Heart left ventricle (tissue), 16 donors: ENCODE results near the gene FOXC1. TPM values are rescaled to one million over a fixed set of nuclear protein-coding genes. Genes with fewer than 3 reads are reported as not detected.

Experiments
- ATAC-seq, 4 donors: fragments of 200-7000 bp; cut with Tn5 transposase; one replicate each; pipeline ENCODE4 v1.9.1; 2020 to 2022; ENCODE audit warnings: moderate library complexity in 4 of 4, mild to moderate bottlenecking in 3 of 4, moderate number of reproducible peaks in 1 of 4
- DNase-seq, 5 donors: peaks; one replicate each; pipeline ENCODE4 v3.0.0-alpha.2; 2020
- H3K27ac ChIP-seq, 12 donors: fragments of 200-600 bp; sonication (generic) in 4 of 12; one replicate each; pipeline versions ENCODE4 v1.5.0 to v1.8.0; 2016 to 2022; ENCODE audit warnings: mild to moderate bottlenecking in 2 of 12
- H3K27me3 ChIP-seq, 9 donors: fragments of 200-600 bp; sonication (generic) in 2 of 9; one replicate each; pipeline versions ENCODE4 v1.5.1 to v1.8.0; 2016 to 2022; ENCODE audit warnings: mild to moderate bottlenecking in 3 of 9
- H3K36me3 ChIP-seq, 9 donors: fragments of 200-600 bp; sonication (generic) in 2 of 9; one replicate each; pipeline versions ENCODE4 v1.5.0 to v1.8.0; 2018 to 2022; ENCODE audit warnings: mild to moderate bottlenecking in 2 of 9
- H3K4me1 ChIP-seq, 12 donors: fragments of 200-600 bp; sonication (generic) in 4 of 12; one replicate each; pipeline versions ENCODE4 v1.5.0 to v1.8.0; 2016 to 2022; ENCODE audit warnings: mild to moderate bottlenecking in 3 of 12
- H3K4me3 ChIP-seq, 12 donors: fragments of 200-600 bp; sonication (generic) in 4 of 12; one replicate each; pipeline versions ENCODE4 v1.5.0 to v1.8.0; 2017 to 2022; ENCODE audit warnings: mild to moderate bottlenecking in 9 of 12, moderate library complexity in 4 of 12
- H3K9me3 ChIP-seq, 12 donors: fragments of 200-600 bp; sonication (generic) in 4 of 12; one replicate each; pipeline versions ENCODE4 v1.5.0 to v1.8.0; 2016 to 2022; ENCODE audit warnings: mild to moderate bottlenecking in 1 of 12
- CTCF ChIP-seq, 12 donors: fragments of 200-600 bp; sonication (generic) in 4 of 12; IDR thresholded peaks; one replicate each; pipeline versions ENCODE4 v1.5.0 to v1.8.0; 2018 to 2022; ENCODE audit warnings: antibody characterized with exemption in 12 of 12, mild to moderate bottlenecking in 5 of 12
- POLR2A ChIP-seq, 2 donors: fragments of 450-650 bp; IDR thresholded peaks; one replicate each; pipeline ENCODE4 v1.6.1; 2017; ENCODE audit warnings: antibody characterized with exemption in 2 of 2, mild to moderate bottlenecking in 2 of 2, moderate library complexity in 2 of 2
- WGBS, 4 donors: extraction: QIAGEN DNeasy Blood & Tissue Kit in 2 of 4; methylation state at CpG; one replicate each; pipeline versions ENCODE4 v1.1.5 to v1.1.7; 2013 to 2018; 5-methylcytosine and 5-hydroxymethylcytosine counted together
- intact Hi-C, 10 donors: fragments of 100-400 bp; cut with DNase I; formaldehyde crosslinking; loops; one replicate each; pipeline versions ENCODE4 v1.11.1 to v1.14.2; 2022
- polyA plus RNA-seq, 2 donors: library from polyadenylated mRNA; stranded (reverse); fragments of 200-250 nt; gene quantifications; one replicate each; pipeline ENCODE4 v1.2.3, GENCODE V29; 2013
- total RNA-seq, 9 donors: library from RNA; depleted of rRNA in 2 of 9; stranded (reverse); fragments of >200 nt in 2 of 9; fragmentation: NEBNext Ultra II Directional in 3 of 9; extraction: Animal tissue kit (Norgen Biotek cat#: 25700) in 3 of 9; gene quantifications; one replicate each; pipeline versions ENCODE4 v1.1.0 to v1.2.4, GENCODE V29; 2016 to 2023
- donor health status: ischemic (EF 13 %, LVEDD 7.1; RV severe dilation, severe dysfunction).
- donor health status: healthy with polysubstance abuse.
- donor health status: DM: no; HTN: yes; CAD: no.
- donor health status: DM: no; HTN: no; CAD: no.
- donor health status: ischemic (EF 25% LVEDD 6.9; RV normal size, moderate dysfunction).
- donor health status: ischemic (EF 25% LVEDD 5.7; RV mildly dilated, moderate dysfunction).
- donor health status: healthy.
- donor health status: DM: yes; HTN: yes; CAD: no.
- donor health status: ischemic (EF 35%, LVEDD 5.7; RV mildly dilated, moderate dysfunction).
- donor health status: nonischemic (EF 11% LVEDD 7.7; RV severe dilation, severe dysfunction).
- donor health status: DM: yes; HTN: yes; CAD: no.
- donor health status: PGD.
- donor health status: ischemic (EF 29% LVEDD 5.4; RV normal size, mild dysfunction).
- donor health status: nonischemic (EF 23%, LVEDD 6.1; RV moderate dilation, normal function).

Gene FOXC1
- total and polyA plus RNA-seq, 11 donors = 1.8 to 6.3 (median 3.3) TPM

GRCh38 chr6:1576711-1577110, 33.0 kb upstream of the FOXC1 start:
- peaks cover 0 to 7% (median 0%) of the 10 kb centered on the region in 12 donors for H3K9me3 ChIP-seq
- no peak for ATAC-seq
- H3K27me3 ChIP-seq = no peaks in the 10 kb centered on the region
- no peak overlapping the region for H3K4me3 ChIP-seq
- intact Hi-C loops = no loop called here
- H3K27ac ChIP-seq = no peak overlapping the region
- no peak for DNase-seq
- H3K4me1 ChIP-seq = peaks cover 0 to 21% (median 0%) of the 10 kb centered on the region in 12 donors
- H3K36me3 ChIP-seq = no peaks in the 10 kb centered on the region
- TF ChIP-seq CTCF (IDR thresholded peaks at IDR 0.05) (no peak), POLR2A (IDR thresholded peaks at IDR 0.05) (no peak)
- WGBS, 4 donors = 95 to 98% (median 96%) methylated on average over 10 to 11 of the region's 11 CpGs

GRCh38 chr6:1577146-1577680, 32.5 kb upstream of the FOXC1 start:
- Histone ChIP-seq H3K27ac (no peak overlapping the region), H3K4me3 (no peak overlapping the region), H3K4me1 (peaks cover 0 to 21% (median 0%) of the 10 kb centered on the region in 12 donors), H3K9me3 (peaks cover 0 to 2% (median 0%) of the 10 kb centered on the region in 12 donors), H3K36me3 (no peaks in the 10 kb centered on the region), H3K27me3 (no peaks in the 10 kb centered on the region)
- 91 to 96% (median 93%) methylated on average over 7 to 11 of the region's 11 CpGs for WGBS, 4 donors
- no peak for DNase-seq
- no peak for ATAC-seq
- no peak for TF ChIP-seq POLR2A (IDR thresholded peaks at IDR 0.05)
- TF ChIP-seq CTCF (IDR thresholded peaks at IDR 0.05) = no peak
- intact Hi-C loops = no loop called here

- Histone ChIP-seq H3K9me3 (no peaks in the 10 kb centered on the region), H3K4me1 (peaks cover 0 to 21% (median 0%) of the 10 kb centered on the region in 12 donors), H3K27ac (no peak overlapping the region), H3K4me3 (no peak overlapping the region), H3K36me3 (no peaks in the 10 kb centered on the region), H3K27me3 (no peaks in the 10 kb centered on the region)
- no peak for ATAC-seq
- no peak for DNase-seq
- no peak for TF ChIP-seq CTCF (IDR thresholded peaks at IDR 0.05)
- no peak for TF ChIP-seq POLR2A (IDR thresholded peaks at IDR 0.05)
- WGBS, 4 donors = 92 to 94% (median 92%) methylated on average over 19 of the region's 19 CpGs
- intact Hi-C loops = no loop called here
These were observed 31.6 kb upstream of the FOXC1 start for GRCh38 chr6:1577896-1578745.

GRCh38 chr6:1579096-1579495, 30.6 kb upstream of the FOXC1 start:
- H3K4me3 ChIP-seq = no peak overlapping the region
- ATAC-seq = no peak
- H3K27me3 ChIP-seq = no peaks in the 10 kb centered on the region
- H3K9me3 ChIP-seq = no peaks in the 10 kb centered on the region
- peaks cover 0 to 19% (median 0%) of the 10 kb centered on the region in 12 donors for H3K4me1 ChIP-seq
- no peaks in the 10 kb centered on the region for H3K36me3 ChIP-seq
- no peak for DNase-seq
- TF ChIP-seq POLR2A (IDR thresholded peaks at IDR 0.05) = no peak
- no peak for TF ChIP-seq CTCF (IDR thresholded peaks at IDR 0.05)
- WGBS, 4 donors = 82 to 90% (median 88%) methylated on average over 5 of the region's 5 CpGs
- intact Hi-C loops = no loop called here
- no peak overlapping the region for H3K27ac ChIP-seq
